Right ventricle myocardium inferior (tissue), 1 donor: ENCODE data around the gene HIPK2. TPM values are rescaled to one million over a fixed set of nuclear protein-coding genes. Genes with fewer than 3 reads are reported as not detected.
A peak's percentile ranks its signal among the peaks of the same experiment; 100 is the strongest.

Source experiments
- ATAC-seq: fragments of 200-7000 bp; cut with Tn5 transposase; one replicate; pipeline ENCODE4 v1.9.1; 2020; ENCODE audit warnings: mild to moderate bottlenecking, moderate library complexity
- DNase-seq: peaks from one replicate; pipeline ENCODE4 v3.0.0; 2021; ENCODE audit errors: missing footprints
- intact Hi-C: fragments of 100-400 bp; cut with DNase I; formaldehyde crosslinking; loops from one replicate; pipeline ENCODE4 v1.11.0; 2022
- total RNA-seq: library from RNA; stranded (reverse); fragmentation: NEBNext Ultra II Directional; extraction: Animal tissue kit (Norgen Biotek cat#: 25700); gene quantifications from one replicate; pipeline ENCODE4 v1.2.1, GENCODE V29; 2021
- donor health status: DM: no; HTN: yes; CAD: no; lungs with severe emphysema.

HIPK2 gene
- total RNA-seq, 1 donor from 2014 or later, result 97.8 TPM

GRCh38 chr7:139691253-139691781 is 86.5 kb downstream of the HIPK2 start:
- intact Hi-C loops, result no loop called here
- DNase-seq (peak; percentile 83), ATAC-seq (peak; percentile 88)

GRCh38 chr7:139687980-139688632 is 89.7 kb downstream of the HIPK2 start:
- intact Hi-C loops, result no loop called here
- ATAC-seq, result no peak
- DNase-seq, result no peak

GRCh38 chr7:139687211-139687954 is 90.4 kb downstream of the HIPK2 start:
- DNase-seq, result no peak
- ATAC-seq, result no peak
- intact Hi-C loops, result no loop called here

- ATAC-seq, result peak; percentile 24
- intact Hi-C loops, result no loop called here
These were observed 94.5 kb downstream of the HIPK2 start for GRCh38 chr7:139683137-139683921.

GRCh38 chr7:139682136-139683013 is 95.4 kb downstream of the HIPK2 start:
- no peak for ATAC-seq
- intact Hi-C loops, result no loop called here
- no peak for DNase-seq

More at GRCh38 chr7:139683137-139683921, 94.5 kb downstream of the HIPK2 start:
- DNase-seq, result no peak

- intact Hi-C loops, result loop anchor here (2.0 kb wide), 1 partner anchor 51 kb away; no protein-coding TSS in a partner anchor
- ATAC-seq (no peak), DNase-seq (no peak)
These were observed 96.0 kb downstream of the HIPK2 start for GRCh38 chr7:139681812-139682135.

GRCh38 chr7:139681463-139681755 is 96.4 kb downstream of the HIPK2 start:
- intact Hi-C loops, result loop anchor here (2.0 kb wide), 1 partner anchor 51 kb away; no protein-coding TSS in a partner anchor
- no peak for DNase-seq
- no peak for ATAC-seq

- ATAC-seq (peak; percentile 90), DNase-seq (peak; percentile 86)
- intact Hi-C loops, result loop anchor here (2.0 kb wide), 1 partner anchor 52 kb away; no protein-coding TSS in a partner anchor
These were observed 96.9 kb downstream of the HIPK2 start for GRCh38 chr7:139680676-139681462.

- intact Hi-C loops, result loop anchor here (2.0 kb wide), 1 partner anchor 53 kb away; no protein-coding TSS in a partner anchor
- DNase-seq (no peak), ATAC-seq (peak; percentile 14)
These were observed 97.8 kb downstream of the HIPK2 start for GRCh38 chr7:139679731-139680594.

GRCh38 chr7:139676390-139676789 is 101.4 kb downstream of the HIPK2 start:
- intact Hi-C loops, result no loop called here
- ATAC-seq, result no peak
- DNase-seq, result no peak

- ATAC-seq, result no peak
- DNase-seq, result no peak
- intact Hi-C loops, result no loop called here
These were observed 102.4 kb downstream of the HIPK2 start for GRCh38 chr7:139675127-139676125.

- intact Hi-C loops, result no loop called here
- no peak for ATAC-seq
These were observed 103.1 kb downstream of the HIPK2 start for GRCh38 chr7:139674752-139675126.

GRCh38 chr7:139674341-139674740 is 103.5 kb downstream of the HIPK2 start:
- ATAC-seq, result no peak
- DNase-seq, result no peak
- intact Hi-C loops, result no loop called here

More at GRCh38 chr7:139674752-139675126, 103.1 kb downstream of the HIPK2 start:
- DNase-seq, result no peak

GRCh38 chr7:139673762-139674161 is 104.0 kb downstream of the HIPK2 start:
- no peak for DNase-seq
- ATAC-seq, result no peak
- intact Hi-C loops, result no loop called here

GRCh38 chr7:139673230-139673629 is 104.6 kb downstream of the HIPK2 start:
- intact Hi-C loops, result no loop called here
- DNase-seq, result no peak
- peak; percentile 38 for ATAC-seq

GRCh38 chr7:139671967-139672366 is 105.8 kb downstream of the HIPK2 start:
- DNase-seq, result no peak
- intact Hi-C loops, result no loop called here

More at GRCh38 chr7:139671967-139672366, 105.8 kb downstream of the HIPK2 start:
- no peak for ATAC-seq
